Measurements from ENCODE around the gene CD226.

GRCh38 chr18:69866212-69866611, 81.5 kb downstream of the CD226 start:
- TF ChIP-seq EZH2 (IDR thresholded peaks at IDR 0.05; ENCODE audit: insufficient read depth, poor library complexity, severe bottlenecking) (no peak), EZH2phosphoT487 (IDR thresholded peaks at IDR 0.05; ENCODE audit: insufficient read depth, low read depth) (no peak)

Measured in GM23248 (cell line).